HEK293T (cell line): Measurements from ENCODE around the gene LIN37.

Experiments
- FOXK2 ChIP-seq: fragments of 450-650 bp; IDR thresholded peaks from 2 replicates; pipeline ENCODE4 v1.6.1; 2016; ENCODE audit warnings: mild to moderate bottlenecking
- PKNOX1 ChIP-seq: fragments of 450-650 bp; IDR thresholded peaks from 2 replicates; pipeline ENCODE4 v1.6.1; 2016
- SUZ12 ChIP-seq: fragments of 450-650 bp; IDR thresholded peaks from 2 replicates; pipeline ENCODE4 v1.6.1; 2016; ENCODE audit warnings: mild to moderate bottlenecking
- ZNF384 ChIP-seq: fragments of 450-650 bp; IDR thresholded peaks from 2 replicates; pipeline ENCODE4 v1.6.1; 2016

GRCh38 chr19:35745328-35746086 is 2.9 kb upstream of the LIN37 start, which contains the start of the genes PSENEN and U2AF1L4:
- no peak for TF ChIP-seq SUZ12
- no peak for TF ChIP-seq FOXK2
- TF ChIP-seq ZNF384, result no peak
- no peak for TF ChIP-seq PKNOX1
